ENCODE data around the gene BTBD19.
"Not testable (repeated sequence)": the region's sequence is repeated elsewhere in the genome, so short reads cannot be mapped to it uniquely, and the experiment has no call there.

BTBD19 gene

GRCh38 chr1:44792736-44793502 lies 15.4 kb upstream of the BTBD19 start:
- TF ChIP-seq CTCF (IDR thresholded peaks at IDR 0.05) = no peak
- Histone ChIP-seq H3K36me3 (no peaks in the 10 kb centered on the region), H3K4me3 (ENCODE audit: low read depth in 1 of 2, low read length in 1 of 2) (no peak overlapping the region)

GRCh38 chr1:44797886-44798285 lies 10.4 kb upstream of the BTBD19 start:
- Histone ChIP-seq H3K4me1 (ENCODE audit: control insufficient read depth in 1 of 2, insufficient read depth in 1 of 2, low read depth in 1 of 2, low read length in 1 of 2) (peaks cover 31 to 36% of the 10 kb centered on the region in 2 experiments), H3K36me3 (peaks cover 12% of the 10 kb centered on the region)
- not testable (repeated sequence) for H3K4me3 ChIP-seq (ENCODE audit: low read depth in 1 of 2, low read length in 1 of 2); H3K9me3 ChIP-seq; H3K27ac ChIP-seq; H3K27me3 ChIP-seq

More at GRCh38 chr1:44792736-44793502, 15.4 kb upstream of the BTBD19 start:
- H3K9me3 ChIP-seq = no peaks in the 10 kb centered on the region
- no peak overlapping the region for H3K27ac ChIP-seq
- H3K4me1 ChIP-seq (ENCODE audit: control insufficient read depth in 1 of 2, insufficient read depth in 1 of 2, low read depth in 1 of 2, low read length in 1 of 2) = no peaks in the 10 kb centered on the region
- H3K27me3 ChIP-seq = no peaks in the 10 kb centered on the region

GRCh38 chr1:44798481-44799365 lies 9.6 kb upstream of the BTBD19 start:
- Histone ChIP-seq H3K4me1 (ENCODE audit: control insufficient read depth in 1 of 2, insufficient read depth in 1 of 2, low read depth in 1 of 2, low read length in 1 of 2) (peaks cover 36 to 38% of the 10 kb centered on the region in 2 experiments), H3K36me3 (peaks cover 20% of the 10 kb centered on the region), H3K27ac (peak overlapping the region; percentile 95), H3K9me3 (no peaks in the 10 kb centered on the region), H3K27me3 (no peaks in the 10 kb centered on the region), H3K4me3 (ENCODE audit: low read depth in 1 of 2, low read length in 1 of 2) (peak overlapping the region; percentile 82 to 98)
- no peak for TF ChIP-seq CTCF (IDR thresholded peaks at IDR 0.05)

GRCh38 chr1:44799770-44800584 lies 8.3 kb upstream of the BTBD19 start, which contains the start of gene PLK3:
Gene PLK3 (plus strand): TSS chr1:44800377. CDS start chr1:44800464, 87 bp downstream.
- Histone ChIP-seq H3K9me3 (no peaks in the 10 kb centered on the region), H3K36me3 (peaks cover 32% of the 10 kb centered on the region), H3K27ac (peak within 1 kb of the TSS; percentile 95), H3K4me1 (ENCODE audit: control insufficient read depth in 1 of 2, insufficient read depth in 1 of 2, low read depth in 1 of 2, low read length in 1 of 2) (peaks cover 36 to 41% of the 10 kb centered on the region in 2 experiments), H3K4me3 (ENCODE audit: low read depth in 1 of 2, low read length in 1 of 2) (peak within 1 kb of the TSS; percentile 82 to 98), H3K27me3 (no peaks in the 10 kb centered on the region)
- TF ChIP-seq CTCF (IDR thresholded peaks at IDR 0.05) = peak; percentile 90

- no peak for TF ChIP-seq CTCF (IDR thresholded peaks at IDR 0.05)
- H3K4me1 ChIP-seq (ENCODE audit: control insufficient read depth in 1 of 2, insufficient read depth in 1 of 2, low read depth in 1 of 2, low read length in 1 of 2) = peaks cover 48 to 53% of the 10 kb centered on the region in 2 experiments
- no peaks in the 10 kb centered on the region for H3K27me3 ChIP-seq
- peak overlapping the region; percentile 82 to 98 for H3K4me3 ChIP-seq (ENCODE audit: low read depth in 1 of 2, low read length in 1 of 2)
- no peaks in the 10 kb centered on the region for H3K9me3 ChIP-seq
- peak overlapping the region; percentile 63 for H3K27ac ChIP-seq
- peaks cover 49% of the 10 kb centered on the region for H3K36me3 ChIP-seq
These were observed 6.6 kb upstream of the BTBD19 start for GRCh38 chr1:44801491-44802305.
